Endothelial cell (in vitro differentiated cells): Measurements from ENCODE around the gene UPF2. TPM values are rescaled to one million over a fixed set of nuclear protein-coding genes. Genes with fewer than 3 reads are reported as not detected.

Experiments used
- DNase-seq: peaks from one replicate; pipeline ENCODE4 v3.0.0; 2021; ENCODE audit warnings: low spot score
- H3K27ac Mint-ChIP-seq: one replicate; pipeline ENCODE4 v1.8.0; 2021; ENCODE audit warnings: mixed read lengths, inconsistent platforms; ENCODE audit not compliant: unreplicated experiment
- H3K27me3 Mint-ChIP-seq: one replicate; pipeline ENCODE4 v1.8.0; 2021; ENCODE audit warnings: mild to moderate bottlenecking, moderate library complexity, mixed read lengths, inconsistent platforms; ENCODE audit not compliant: unreplicated experiment
- H3K36me3 Mint-ChIP-seq: one replicate; pipeline ENCODE4 v1.8.0; 2021; ENCODE audit warnings: mild to moderate bottlenecking, low read depth, mixed read lengths, inconsistent platforms; ENCODE audit not compliant: unreplicated experiment
- H3K4me1 Mint-ChIP-seq: one replicate; pipeline ENCODE4 v1.8.0; 2021; ENCODE audit warnings: mild to moderate bottlenecking, mixed read lengths, inconsistent platforms; ENCODE audit not compliant: unreplicated experiment
- H3K4me3 Mint-ChIP-seq: one replicate; pipeline ENCODE4 v1.8.0; 2021; ENCODE audit warnings: mild to moderate bottlenecking, mixed read lengths, inconsistent platforms; ENCODE audit not compliant: unreplicated experiment
- H3K9me3 Mint-ChIP-seq: one replicate; pipeline ENCODE4 v1.8.0; 2021; ENCODE audit warnings: mixed read lengths, inconsistent platforms; ENCODE audit not compliant: unreplicated experiment
- CTCF ChIP-seq: fragments of 200-600 bp; sonication (generic); IDR thresholded peaks from one replicate; pipeline ENCODE4 v1.5.0; 2021; ENCODE audit warnings: antibody characterized with exemption; ENCODE audit not compliant: unreplicated experiment
- total RNA-seq: library from RNA; stranded (reverse); fragmentation: NEBNext Ultra II Directional; extraction: Animal tissue kit (Norgen Biotek cat#: 25700); gene quantifications from one replicate; pipeline ENCODE4 v1.2.1, GENCODE V29; 2021; ENCODE audit not compliant: unreplicated experiment

Gene UPF2
- total RNA-seq, 1 donor from 2014 or later, result 21.9 TPM

GRCh38 chr10:12067336-12067735 lies 24.7 kb upstream of the UPF2 start:
- peaks cover 9% of the 10 kb centered on the region for H3K4me1 Mint-ChIP-seq
- no peak for TF ChIP-seq CTCF
- no peak overlapping the region for H3K27ac Mint-ChIP-seq
- no peak for DNase-seq
- no peak overlapping the region for H3K4me3 Mint-ChIP-seq
- peaks cover 4% of the 10 kb centered on the region for H3K27me3 Mint-ChIP-seq
- no peaks in the 10 kb centered on the region for H3K9me3 Mint-ChIP-seq
- no peaks in the 10 kb centered on the region for H3K36me3 Mint-ChIP-seq

GRCh38 chr10:12063483-12063818 lies 20.8 kb upstream of the UPF2 start:
- no peaks in the 10 kb centered on the region for H3K4me1 Mint-ChIP-seq
- H3K4me3 Mint-ChIP-seq, result no peak overlapping the region
- no peak for TF ChIP-seq CTCF
- H3K36me3 Mint-ChIP-seq, result no peaks in the 10 kb centered on the region
- H3K9me3 Mint-ChIP-seq, result no peaks in the 10 kb centered on the region
- peaks cover 2% of the 10 kb centered on the region for H3K27me3 Mint-ChIP-seq
- no peak overlapping the region for H3K27ac Mint-ChIP-seq
- no peak for DNase-seq

GRCh38 chr10:12062754-12063482 lies 20.3 kb upstream of the UPF2 start:
- H3K27me3 Mint-ChIP-seq, result peaks cover 2% of the 10 kb centered on the region
- no peak overlapping the region for H3K4me3 Mint-ChIP-seq
- H3K36me3 Mint-ChIP-seq, result no peaks in the 10 kb centered on the region
- no peaks in the 10 kb centered on the region for H3K9me3 Mint-ChIP-seq
- TF ChIP-seq CTCF, result no peak
- H3K27ac Mint-ChIP-seq, result no peak overlapping the region
- no peak for DNase-seq
- H3K4me1 Mint-ChIP-seq, result no peaks in the 10 kb centered on the region

- Mint-ChIP-seq H3K4me1 (no peaks in the 10 kb centered on the region), H3K36me3 (no peaks in the 10 kb centered on the region), H3K4me3 (no peak overlapping the region), H3K9me3 (no peaks in the 10 kb centered on the region), H3K27me3 (peaks cover 2% of the 10 kb centered on the region), H3K27ac (no peak overlapping the region)
- no peak for TF ChIP-seq CTCF
- no peak for DNase-seq
Measured at GRCh38 chr10:12061124-12061523, 18.5 kb upstream of the UPF2 start.

- H3K27me3 Mint-ChIP-seq, result no peaks in the 10 kb centered on the region
- H3K27ac Mint-ChIP-seq, result no peak overlapping the region
- H3K36me3 Mint-ChIP-seq, result no peaks in the 10 kb centered on the region
- no peak overlapping the region for H3K4me3 Mint-ChIP-seq
- DNase-seq, result no peak
- H3K9me3 Mint-ChIP-seq, result no peaks in the 10 kb centered on the region
- peaks cover 2% of the 10 kb centered on the region for H3K4me1 Mint-ChIP-seq
- TF ChIP-seq CTCF, result no peak
Measured at GRCh38 chr10:12056748-12057147, 14.1 kb upstream of the UPF2 start.
